Kidney (tissue), 14 donors: ENCODE results near the gene FAM149A. TPM values are rescaled to one million over a fixed set of nuclear protein-coding genes. Genes with fewer than 3 reads are reported as not detected.

Experiments
- DNase-seq, 5 donors: peaks; one replicate each; pipeline ENCODE4 v3.0.0-alpha.2; 2013 to 2020
- FAIRE-seq: peaks from 2 replicates; lab custom pipeline; 2012; peaks lifted over from hg19 to GRCh38; lab: Jason Lieb, UNC
- H3K27ac ChIP-seq, 2 donors: one replicate each; pipeline ENCODE4 v1.7.0; 2013; ENCODE audit warnings: low read depth in 2 of 2, low read length in 2 of 2, inconsistent platforms in 1 of 2
- H3K27me3 ChIP-seq: one replicate; pipeline ENCODE4 v1.7.1; 2013; ENCODE audit warnings: low read length, inconsistent platforms; ENCODE audit not compliant: control insufficient read depth, insufficient read depth
- H3K36me3 ChIP-seq, 3 donors: one replicate each; pipeline versions ENCODE4 v1.7.0 to v1.7.1; 2013; ENCODE audit warnings: low read length in 3 of 3, control low read depth in 1 of 3, inconsistent platforms in 1 of 3; ENCODE audit not compliant: insufficient read depth in 3 of 3, control insufficient read depth in 2 of 3
- H3K4me1 ChIP-seq, 3 donors: one replicate each; pipeline versions ENCODE4 v1.7.0 to v1.7.1; 2013; ENCODE audit warnings: low read length in 3 of 3, inconsistent platforms in 1 of 3, low read depth in 1 of 3; ENCODE audit not compliant: control insufficient read depth in 2 of 3, insufficient read depth in 2 of 3
- H3K4me3 ChIP-seq, 3 donors: one replicate each; pipeline versions ENCODE4 v1.7.0 to v1.8.1; 2013; ENCODE audit warnings: low read length in 3 of 3, control low read depth in 1 of 3, inconsistent platforms in 1 of 3
- H3K9ac ChIP-seq, 3 donors: one replicate each; pipeline versions ENCODE4 v1.7.0 to v1.7.1; 2013; ENCODE audit warnings: low read length in 3 of 3, control low read depth in 1 of 3, inconsistent platforms in 1 of 3
- H3K9me3 ChIP-seq, 3 donors: one replicate each; pipeline versions ENCODE4 v1.7.0 to v1.7.1; 2013; ENCODE audit warnings: low read length in 3 of 3, control low read depth in 1 of 3, inconsistent platforms in 1 of 3; ENCODE audit not compliant: control insufficient read depth in 2 of 3, insufficient read depth in 1 of 3
- intact Hi-C: fragments of 100-400 bp; cut with DNase I; formaldehyde crosslinking; loops from one replicate; pipeline ENCODE4 v1.11.1; 2022
- polyA plus RNA-seq: library from polyadenylated mRNA; stranded (reverse); fragments of 350-450 nt; fragmentation: Illumina TruSeq; extraction: RNeasy Lipid Tissue Mini Kit (QIAGEN cat#74804); gene quantifications from one replicate; pipeline ENCODE4 v1.2.3, GENCODE V29; 2014; ENCODE audit warnings: low read depth, low replicate concordance; ENCODE audit not compliant: insufficient read depth
- total RNA-seq: library from RNA; stranded (reverse); fragmentation: NEBNext Ultra II Directional; extraction: Animal tissue kit (Norgen Biotek cat#: 25700); gene quantifications from one replicate; pipeline ENCODE4 v1.2.1, GENCODE V29; 2021
- TF ChIP-seq, protein P1 (sequence below): IDR thresholded peaks from 3 replicates; pipeline ENCODE4 v1.5.1; 2012; ENCODE audit warnings: mild to moderate bottlenecking, moderate library complexity, borderline replicate concordance; ENCODE audit not compliant: insufficient read depth; ENCODE audit errors: extremely low read depth
- donor health status: control.
- donor health status: control.
- donor health status: control.
- donor health status: control.
- donor health status: control.
- donor health status: DM: yes; HTN: yes; CAD: no.
- donor health status: Normal renal cell carcinoma (clear cell type).

FAM149A gene
- total and polyA plus RNA-seq, 2 donors from 2014 or later, result 32.4 to 37.8 TPM

DNA sequence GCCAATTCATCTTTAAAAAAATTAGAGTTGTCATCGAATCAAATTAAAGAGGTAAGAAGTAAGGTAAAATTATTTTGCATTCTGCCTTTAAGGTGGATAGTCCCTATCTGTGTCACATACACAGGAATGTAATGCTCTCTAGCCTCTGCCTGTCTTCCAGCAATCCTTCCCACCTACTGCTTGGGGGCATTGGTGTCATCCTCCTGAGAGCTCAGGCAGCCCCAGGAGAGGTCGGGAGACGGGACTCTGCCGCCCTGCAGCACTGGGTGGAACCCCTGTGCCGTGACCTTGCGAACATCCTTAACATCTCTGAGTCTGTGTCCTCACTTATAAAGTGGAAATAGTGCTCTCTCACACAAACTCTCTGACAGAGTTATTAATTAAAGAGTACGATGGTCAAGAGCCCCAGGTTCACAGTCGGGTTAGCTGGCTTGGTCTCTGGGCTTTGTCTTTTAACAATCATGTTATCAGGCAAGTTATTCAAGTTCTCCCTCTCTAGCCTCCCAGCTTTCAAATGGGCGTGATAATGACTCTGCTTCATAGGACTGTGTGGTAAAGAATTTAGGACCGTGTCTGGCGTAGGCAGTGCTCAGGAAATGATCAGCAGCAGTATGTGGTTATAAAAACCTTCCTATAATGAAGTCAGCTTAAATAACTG, 25.4 kb upstream of the FAM149A start:
- Histone ChIP-seq H3K9ac (no peak overlapping the region), H3K27me3 (no peaks in the 10 kb centered on the region), H3K27ac (no peak overlapping the region), H3K4me3 (peak overlapping the region in 2 of 3 donors; percentile 29 to 38), H3K9me3 (no peaks in the 10 kb centered on the region), H3K4me1 (peaks cover 0 to 2% (median 0%) of the 10 kb centered on the region in 3 donors), H3K36me3 (no peaks in the 10 kb centered on the region)
- TF ChIP-seq, protein P1, sequence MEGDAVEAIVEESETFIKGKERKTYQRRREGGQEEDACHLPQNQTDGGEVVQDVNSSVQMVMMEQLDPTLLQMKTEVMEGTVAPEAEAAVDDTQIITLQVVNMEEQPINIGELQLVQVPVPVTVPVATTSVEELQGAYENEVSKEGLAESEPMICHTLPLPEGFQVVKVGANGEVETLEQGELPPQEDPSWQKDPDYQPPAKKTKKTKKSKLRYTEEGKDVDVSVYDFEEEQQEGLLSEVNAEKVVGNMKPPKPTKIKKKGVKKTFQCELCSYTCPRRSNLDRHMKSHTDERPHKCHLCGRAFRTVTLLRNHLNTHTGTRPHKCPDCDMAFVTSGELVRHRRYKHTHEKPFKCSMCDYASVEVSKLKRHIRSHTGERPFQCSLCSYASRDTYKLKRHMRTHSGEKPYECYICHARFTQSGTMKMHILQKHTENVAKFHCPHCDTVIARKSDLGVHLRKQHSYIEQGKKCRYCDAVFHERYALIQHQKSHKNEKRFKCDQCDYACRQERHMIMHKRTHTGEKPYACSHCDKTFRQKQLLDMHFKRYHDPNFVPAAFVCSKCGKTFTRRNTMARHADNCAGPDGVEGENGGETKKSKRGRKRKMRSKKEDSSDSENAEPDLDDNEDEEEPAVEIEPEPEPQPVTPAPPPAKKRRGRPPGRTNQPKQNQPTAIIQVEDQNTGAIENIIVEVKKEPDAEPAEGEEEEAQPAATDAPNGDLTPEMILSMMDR, result no peak
- FAIRE-seq (no peak), DNase-seq (peak in 2 of 5 donors; percentile 41 to 48)
- intact Hi-C loops, result no loop called here

DNA sequence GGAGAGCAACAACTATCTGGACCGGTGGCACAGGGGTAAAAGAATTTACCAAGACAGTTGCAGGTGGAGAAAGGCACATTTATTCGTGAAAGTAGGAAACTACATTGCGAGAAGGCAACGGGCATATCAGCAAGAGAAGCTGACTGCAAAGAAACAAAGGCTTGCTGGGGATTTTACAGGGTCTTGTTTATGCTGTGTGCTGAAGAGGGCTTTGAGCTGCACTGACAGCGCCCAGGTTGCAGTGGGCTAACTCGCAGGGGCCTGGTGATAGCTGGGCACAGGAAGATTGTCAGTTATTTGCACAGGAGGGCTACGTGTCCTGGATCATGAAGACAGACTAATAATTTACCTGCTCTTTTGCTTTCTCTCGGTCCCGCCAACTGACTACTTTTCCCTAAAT, 24.8 kb upstream of the FAM149A start:
- FAIRE-seq (no peak), DNase-seq (no peak)
- peak overlapping the region in 1 of 3 donors; percentile 38 for H3K4me3 ChIP-seq
- no peaks in the 10 kb centered on the region for H3K9me3 ChIP-seq
- no peak overlapping the region for H3K27ac ChIP-seq
- TF ChIP-seq, protein P1, result no peak
- no peaks in the 10 kb centered on the region for H3K36me3 ChIP-seq
- no peaks in the 10 kb centered on the region for H3K27me3 ChIP-seq
- intact Hi-C loops, result no loop called here
- H3K4me1 ChIP-seq, result no peaks in the 10 kb centered on the region
- no peak overlapping the region for H3K9ac ChIP-seq

DNA sequence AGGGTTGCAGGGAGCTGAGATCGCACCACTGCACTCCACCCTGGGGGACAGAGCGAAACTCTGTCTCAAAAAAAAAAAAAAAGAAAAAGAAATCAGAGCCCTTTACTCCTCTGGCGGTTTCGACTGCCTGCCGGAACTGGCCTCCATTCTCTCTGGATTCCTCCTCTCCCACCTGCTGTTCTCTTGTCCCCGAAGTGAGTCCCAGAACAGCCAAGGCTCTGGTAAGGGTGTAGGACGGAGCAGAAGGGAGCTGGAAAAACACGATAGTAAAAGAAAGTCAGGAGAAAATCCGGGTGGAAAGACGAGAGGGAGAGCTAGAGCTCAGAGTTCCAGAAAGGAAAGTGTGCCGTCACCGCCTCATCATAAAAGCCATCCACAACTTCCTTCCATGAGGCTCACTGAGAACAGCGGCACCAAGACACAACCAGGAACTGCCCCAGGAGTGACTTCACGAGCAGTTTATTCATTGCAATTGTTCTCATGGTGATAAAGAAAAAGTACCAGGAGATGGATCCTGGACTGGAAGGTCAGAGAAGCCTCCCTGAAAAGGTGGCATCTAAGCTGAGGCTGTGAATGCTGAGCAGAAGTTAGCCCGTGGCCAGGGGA, 23.2 kb upstream of the FAM149A start:
- no peaks in the 10 kb centered on the region for H3K36me3 ChIP-seq
- peak in 2 of 5 donors; percentile 28 to 46 for DNase-seq
- no peak overlapping the region for H3K9ac ChIP-seq
- intact Hi-C loops, result no loop called here
- no peak for FAIRE-seq
- TF ChIP-seq, protein P1, result no peak
- H3K27ac ChIP-seq, result no peak overlapping the region
- no peak overlapping the region for H3K4me3 ChIP-seq
- H3K4me1 ChIP-seq, result no peaks in the 10 kb centered on the region
- H3K9me3 ChIP-seq, result no peaks in the 10 kb centered on the region
- H3K27me3 ChIP-seq, result no peaks in the 10 kb centered on the region
